ENCODE data around the gene PTGFRN. TPM values are rescaled to one million over a fixed set of nuclear protein-coding genes. Genes with fewer than 3 reads are reported as not detected.

PTGFRN gene
- total and polyA plus RNA-seq, 10 donors: 1.7 to 17.4 (median 10.6) TPM

DNA sequence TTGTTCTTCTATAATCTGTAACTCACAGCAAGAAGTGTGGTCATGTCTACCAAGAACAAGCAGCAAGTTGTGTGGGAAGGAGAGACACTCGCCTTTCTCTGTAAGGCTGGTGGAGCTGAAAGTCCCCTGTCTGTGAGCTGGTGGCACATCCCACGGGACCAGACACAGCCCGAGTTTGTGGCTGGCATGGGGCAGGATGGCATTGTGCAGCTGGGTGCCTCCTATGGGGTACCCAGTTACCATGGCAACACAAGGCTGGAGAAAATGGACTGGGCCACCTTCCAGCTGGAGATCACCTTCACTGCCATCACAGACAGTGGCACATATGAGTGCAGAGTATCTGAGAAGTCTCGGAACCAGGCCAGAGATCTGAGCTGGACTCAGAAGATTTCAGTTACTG lies 107.3 kb downstream of the PTGFRN start:
- intact Hi-C loops (cut with DNase I; ENCODE audit: low total_unique reads): no loop called here
- 67 to 82% (median 75%) methylated on average over 4 of the region's 4 CpGs for WGBS, 5 donors
- no peak overlapping the region for H3K27ac ChIP-seq

DNA sequence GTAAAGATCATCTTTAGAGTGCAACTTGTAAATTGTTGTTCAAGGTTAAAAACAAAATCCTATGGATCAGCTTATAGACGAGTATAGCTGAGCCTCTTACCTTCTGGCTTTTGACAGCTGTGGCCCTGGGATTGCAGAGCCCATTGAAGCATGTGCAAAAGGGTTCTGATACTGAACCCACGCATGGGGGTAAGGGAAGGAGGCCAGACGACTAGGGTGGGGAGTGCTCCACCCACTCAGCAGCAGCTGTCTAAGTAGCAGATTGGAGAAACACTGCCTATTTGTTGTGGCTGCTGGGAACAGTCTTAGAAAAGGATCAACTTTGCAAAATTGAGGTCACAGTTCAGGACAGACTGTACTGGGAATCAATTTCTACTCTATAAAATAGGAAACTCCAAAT lies 107.9 kb downstream of the PTGFRN start:
- no peak overlapping the region for H3K4me3 ChIP-seq
- H3K27ac ChIP-seq: no peak overlapping the region
- intact Hi-C loops (cut with DNase I; ENCODE audit: low total_unique reads): no loop called here
- TF ChIP-seq, protein P1, sequence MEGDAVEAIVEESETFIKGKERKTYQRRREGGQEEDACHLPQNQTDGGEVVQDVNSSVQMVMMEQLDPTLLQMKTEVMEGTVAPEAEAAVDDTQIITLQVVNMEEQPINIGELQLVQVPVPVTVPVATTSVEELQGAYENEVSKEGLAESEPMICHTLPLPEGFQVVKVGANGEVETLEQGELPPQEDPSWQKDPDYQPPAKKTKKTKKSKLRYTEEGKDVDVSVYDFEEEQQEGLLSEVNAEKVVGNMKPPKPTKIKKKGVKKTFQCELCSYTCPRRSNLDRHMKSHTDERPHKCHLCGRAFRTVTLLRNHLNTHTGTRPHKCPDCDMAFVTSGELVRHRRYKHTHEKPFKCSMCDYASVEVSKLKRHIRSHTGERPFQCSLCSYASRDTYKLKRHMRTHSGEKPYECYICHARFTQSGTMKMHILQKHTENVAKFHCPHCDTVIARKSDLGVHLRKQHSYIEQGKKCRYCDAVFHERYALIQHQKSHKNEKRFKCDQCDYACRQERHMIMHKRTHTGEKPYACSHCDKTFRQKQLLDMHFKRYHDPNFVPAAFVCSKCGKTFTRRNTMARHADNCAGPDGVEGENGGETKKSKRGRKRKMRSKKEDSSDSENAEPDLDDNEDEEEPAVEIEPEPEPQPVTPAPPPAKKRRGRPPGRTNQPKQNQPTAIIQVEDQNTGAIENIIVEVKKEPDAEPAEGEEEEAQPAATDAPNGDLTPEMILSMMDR (IDR thresholded peaks at IDR 0.05 in 8 of 11, conservative IDR thresholded peaks at IDR 0.05 in 3 of 11): no peak
- TF ChIP-seq POLR2A (IDR thresholded peaks at IDR 0.05) (no peak), POLR2AphosphoS5 (IDR thresholded peaks at IDR 0.05) (no peak)
- peaks cover 0 to 12% (median 0%) of the 10 kb centered on the region in 6 donors for H3K36me3 ChIP-seq
- 32 to 57% (median 46%) methylated on average over 3 of the region's 3 CpGs for WGBS, 5 donors
- no peaks in the 10 kb centered on the region for H3K4me1 ChIP-seq
- H3K9me3 ChIP-seq: no peaks in the 10 kb centered on the region
- no peak for DNase-seq
- no peaks in the 10 kb centered on the region for H3K27me3 ChIP-seq (replicated peaks in 1 of 7)

More for the DNA sequence above, 107.3 kb downstream of the PTGFRN start:
- H3K4me3 ChIP-seq: no peak overlapping the region
- no peaks in the 10 kb centered on the region for H3K4me1 ChIP-seq
- H3K36me3 ChIP-seq: peaks cover 0 to 10% (median 0%) of the 10 kb centered on the region in 6 donors
- no peaks in the 10 kb centered on the region for H3K27me3 ChIP-seq (replicated peaks in 1 of 7)
- DNase-seq: no peak
- no peaks in the 10 kb centered on the region for H3K9me3 ChIP-seq
- TF ChIP-seq POLR2A (IDR thresholded peaks at IDR 0.05): no peak
- TF ChIP-seq, protein P1 (IDR thresholded peaks at IDR 0.05 in 8 of 11, conservative IDR thresholded peaks at IDR 0.05 in 3 of 11): no peak

DNA sequence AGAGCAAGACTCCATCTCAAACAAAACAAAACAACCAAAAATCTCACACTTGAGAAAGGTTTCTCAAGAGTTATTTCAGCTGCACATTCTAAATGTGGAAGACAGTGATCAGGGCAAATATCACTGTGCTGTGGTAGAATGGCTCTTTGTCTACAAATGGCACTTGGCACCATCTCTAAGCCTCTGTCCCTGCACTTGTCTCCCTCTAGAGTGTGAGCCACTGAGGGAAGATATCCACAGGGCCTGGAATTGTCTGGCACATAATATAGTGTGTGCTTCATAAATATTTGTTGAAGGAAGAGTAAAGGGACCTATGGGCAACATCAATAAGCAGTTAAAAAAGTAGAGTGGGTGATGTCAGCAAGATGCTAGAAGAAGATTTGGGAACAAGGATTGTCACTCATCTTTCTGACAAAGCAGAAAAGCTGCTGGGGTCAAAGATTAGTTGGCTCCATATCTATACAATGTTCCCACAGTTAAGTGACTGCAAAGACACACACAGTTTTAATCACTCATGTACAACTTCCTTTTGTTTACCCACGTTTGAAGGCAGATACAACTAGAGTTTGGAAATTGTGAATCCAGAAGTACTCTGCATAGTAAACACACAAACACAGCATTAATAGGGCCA lies 110.9 kb downstream of the PTGFRN start:
- DNase-seq: no peak
- WGBS, 5 donors: 37 to 71% (median 46%) methylated on average over 1 of the region's 1 CpG
- Histone ChIP-seq H3K27ac (no peak overlapping the region), H3K36me3 (peaks cover 0 to 20% (median 0%) of the 10 kb centered on the region in 6 donors), H3K4me3 (no peak overlapping the region), H3K27me3 (replicated peaks in 1 of 7) (no peaks in the 10 kb centered on the region), H3K4me1 (no peaks in the 10 kb centered on the region), H3K9me3 (no peaks in the 10 kb centered on the region)
- TF ChIP-seq, protein P1 (IDR thresholded peaks at IDR 0.05 in 8 of 11, conservative IDR thresholded peaks at IDR 0.05 in 3 of 11): no peak
- no peak for TF ChIP-seq POLR2AphosphoS5 (IDR thresholded peaks at IDR 0.05)
- TF ChIP-seq POLR2A (IDR thresholded peaks at IDR 0.05): no peak
- intact Hi-C loops (cut with DNase I; ENCODE audit: low total_unique reads): no loop called here

DNA sequence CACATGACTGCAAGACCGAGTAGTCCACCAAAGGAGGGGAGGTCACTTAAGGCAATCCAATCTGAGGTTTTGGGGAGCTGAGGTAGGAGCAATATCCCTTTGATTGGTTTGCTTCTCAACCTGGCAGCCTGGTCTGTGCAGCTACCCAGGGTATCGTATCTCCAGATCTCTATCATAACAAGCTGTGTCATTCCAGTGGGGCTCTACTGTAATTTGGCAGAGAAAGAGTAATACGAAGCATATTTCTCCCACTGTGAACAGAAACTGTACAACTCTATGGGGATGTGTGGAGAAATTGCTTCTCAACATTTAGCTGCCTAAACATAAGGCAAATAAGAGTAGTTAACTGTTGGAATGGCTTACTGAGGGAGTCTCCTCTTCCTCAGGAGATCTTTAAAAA lies 112.4 kb downstream of the PTGFRN start:
- H3K27ac ChIP-seq: no peak overlapping the region
- 58 to 88% (median 69%) methylated on average over 3 of the region's 3 CpGs for WGBS, 5 donors
- peaks cover 0 to 7% (median 0%) of the 10 kb centered on the region in 6 donors for H3K4me1 ChIP-seq
- peaks cover 0 to 27% (median 0%) of the 10 kb centered on the region in 6 donors for H3K36me3 ChIP-seq
- intact Hi-C loops (cut with DNase I; ENCODE audit: low total_unique reads): no loop called here
- H3K9me3 ChIP-seq: no peaks in the 10 kb centered on the region
- no peak for DNase-seq
- no peak overlapping the region for H3K4me3 ChIP-seq
- TF ChIP-seq, protein P1 (IDR thresholded peaks at IDR 0.05 in 8 of 11, conservative IDR thresholded peaks at IDR 0.05 in 3 of 11): no peak
- TF ChIP-seq POLR2AphosphoS5 (IDR thresholded peaks at IDR 0.05) (no peak), POLR2A (IDR thresholded peaks at IDR 0.05) (no peak)
- H3K27me3 ChIP-seq (replicated peaks in 1 of 7): no peaks in the 10 kb centered on the region

Measured in spleen (tissue), 11 donors.